Epithelial cell of proximal tubule (primary cell): Measurements from ENCODE around the gene ARFRP1. TPM values are rescaled to one million over a fixed set of nuclear protein-coding genes. Genes with fewer than 3 reads are reported as not detected.

ENCODE experiments used
- DNase-seq: peaks from one replicate; pipeline ENCODE4 v3.0.0-alpha.2; 2011; ENCODE audit warnings: low read depth
- H3K4me3 ChIP-seq: 2 replicates; pipeline ENCODE4 v1.5.1; 2011; ENCODE audit warnings: low read depth, mild to moderate bottlenecking, low read length
- total RNA-seq: library from RNA; depleted of rRNA; stranded (reverse); fragments of >200 nt; gene quantifications from 2 replicates; pipeline ENCODE4 v1.2.3, GENCODE V29; 2015
- TF ChIP-seq, protein P1 (sequence below): conservative IDR thresholded peaks from 2 replicates; pipeline ENCODE4 v1.5.1; 2012; ENCODE audit warnings: low read depth, mild to moderate bottlenecking, low read length

ARFRP1 gene
- total RNA-seq, 1 donor from 2014 or later = 49.0 TPM

DNA sequence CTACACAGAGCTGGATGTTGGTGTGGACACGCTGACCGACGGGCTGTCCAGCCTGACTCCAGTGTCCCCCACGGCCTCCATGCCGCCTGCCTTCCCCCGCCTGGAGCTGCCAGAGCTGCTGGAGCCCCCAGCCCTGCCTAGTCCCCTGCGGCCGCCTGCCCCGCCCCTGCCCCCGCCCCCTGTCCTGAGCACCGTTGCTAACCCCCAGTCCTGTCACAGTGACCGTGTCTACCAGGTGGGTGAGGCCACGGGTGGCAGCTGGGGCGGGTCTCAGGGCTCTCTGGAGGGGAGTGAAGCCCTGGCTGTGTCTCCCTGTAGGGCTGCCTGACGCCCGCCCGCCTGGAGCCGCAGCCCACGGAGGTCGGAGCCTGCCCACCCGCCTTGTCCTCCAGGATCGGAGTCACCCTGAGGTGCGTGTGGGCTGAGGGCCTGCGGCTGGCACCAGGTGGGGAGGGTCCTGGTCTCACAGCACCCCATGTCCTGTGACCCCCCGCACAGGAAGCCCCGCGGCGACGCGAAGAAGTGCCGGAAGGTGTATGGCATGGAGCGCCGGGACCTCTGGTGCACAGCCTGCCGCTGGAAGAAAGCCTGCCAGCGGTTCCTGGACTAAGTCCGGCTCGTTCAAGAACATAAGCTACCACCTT lies 34.7 kb upstream of the ARFRP1 start:
- no peak overlapping the region for H3K4me3 ChIP-seq
- DNase-seq = no peak

DNA sequence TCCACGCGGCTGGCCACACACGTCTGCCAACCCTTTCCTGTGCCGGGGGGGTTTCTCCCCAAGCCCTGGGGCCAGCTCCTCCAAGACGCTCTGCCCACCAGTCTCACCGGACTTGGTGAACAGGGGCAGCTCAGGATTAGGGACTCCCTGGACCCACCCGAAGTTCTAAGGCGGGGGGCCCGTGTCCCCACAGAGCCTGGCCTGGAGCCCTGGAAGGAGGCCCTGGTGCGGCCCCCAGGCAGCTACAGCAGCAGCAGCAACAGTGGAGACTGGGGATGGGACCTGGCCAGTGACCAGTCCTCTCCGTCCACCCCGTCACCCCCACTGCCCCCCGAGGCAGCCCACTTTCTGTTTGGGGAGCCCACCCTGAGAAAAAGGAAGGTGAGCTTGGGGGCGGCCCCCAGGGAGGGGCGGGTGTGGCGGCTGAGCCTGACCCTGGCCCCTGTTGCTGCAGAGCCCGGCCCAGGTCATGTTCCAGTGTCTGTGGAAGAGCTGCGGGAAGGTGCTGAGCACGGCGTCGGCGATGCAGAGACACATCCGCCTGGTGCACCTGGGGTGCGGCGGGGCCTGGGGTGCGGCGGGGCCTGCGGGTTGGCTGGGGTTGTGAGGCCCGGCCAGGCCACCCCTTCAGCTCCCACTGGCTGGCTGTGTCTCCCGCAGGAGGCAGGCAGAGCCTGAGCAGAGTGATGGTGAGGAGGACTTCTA lies 34.1 kb upstream of the ARFRP1 start:
- peak overlapping the region; percentile 68 for H3K4me3 ChIP-seq
- DNase-seq = no peak
- TF ChIP-seq, protein P1, sequence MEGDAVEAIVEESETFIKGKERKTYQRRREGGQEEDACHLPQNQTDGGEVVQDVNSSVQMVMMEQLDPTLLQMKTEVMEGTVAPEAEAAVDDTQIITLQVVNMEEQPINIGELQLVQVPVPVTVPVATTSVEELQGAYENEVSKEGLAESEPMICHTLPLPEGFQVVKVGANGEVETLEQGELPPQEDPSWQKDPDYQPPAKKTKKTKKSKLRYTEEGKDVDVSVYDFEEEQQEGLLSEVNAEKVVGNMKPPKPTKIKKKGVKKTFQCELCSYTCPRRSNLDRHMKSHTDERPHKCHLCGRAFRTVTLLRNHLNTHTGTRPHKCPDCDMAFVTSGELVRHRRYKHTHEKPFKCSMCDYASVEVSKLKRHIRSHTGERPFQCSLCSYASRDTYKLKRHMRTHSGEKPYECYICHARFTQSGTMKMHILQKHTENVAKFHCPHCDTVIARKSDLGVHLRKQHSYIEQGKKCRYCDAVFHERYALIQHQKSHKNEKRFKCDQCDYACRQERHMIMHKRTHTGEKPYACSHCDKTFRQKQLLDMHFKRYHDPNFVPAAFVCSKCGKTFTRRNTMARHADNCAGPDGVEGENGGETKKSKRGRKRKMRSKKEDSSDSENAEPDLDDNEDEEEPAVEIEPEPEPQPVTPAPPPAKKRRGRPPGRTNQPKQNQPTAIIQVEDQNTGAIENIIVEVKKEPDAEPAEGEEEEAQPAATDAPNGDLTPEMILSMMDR = no peak

More for the DNA sequence above, 34.7 kb upstream of the ARFRP1 start:
- TF ChIP-seq, protein P1 = no peak

DNA sequence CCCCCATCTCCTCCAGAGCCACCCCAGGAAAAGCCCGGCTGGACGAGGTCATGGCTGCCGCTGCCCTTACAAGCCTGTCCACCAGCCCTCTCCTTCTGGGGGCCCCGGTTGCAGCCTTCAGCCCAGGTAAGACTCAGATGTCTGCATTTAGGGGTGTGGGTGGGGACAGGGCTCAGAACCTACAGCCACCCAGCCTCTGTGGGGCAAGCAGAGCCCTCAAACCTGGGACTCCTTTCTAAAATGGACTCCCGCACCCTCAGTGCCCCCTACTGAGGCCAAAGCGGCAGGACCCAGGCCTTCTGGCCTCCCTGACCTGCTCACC lies 33.5 kb upstream of the ARFRP1 start:
- TF ChIP-seq, protein P1 = no peak

DNA sequence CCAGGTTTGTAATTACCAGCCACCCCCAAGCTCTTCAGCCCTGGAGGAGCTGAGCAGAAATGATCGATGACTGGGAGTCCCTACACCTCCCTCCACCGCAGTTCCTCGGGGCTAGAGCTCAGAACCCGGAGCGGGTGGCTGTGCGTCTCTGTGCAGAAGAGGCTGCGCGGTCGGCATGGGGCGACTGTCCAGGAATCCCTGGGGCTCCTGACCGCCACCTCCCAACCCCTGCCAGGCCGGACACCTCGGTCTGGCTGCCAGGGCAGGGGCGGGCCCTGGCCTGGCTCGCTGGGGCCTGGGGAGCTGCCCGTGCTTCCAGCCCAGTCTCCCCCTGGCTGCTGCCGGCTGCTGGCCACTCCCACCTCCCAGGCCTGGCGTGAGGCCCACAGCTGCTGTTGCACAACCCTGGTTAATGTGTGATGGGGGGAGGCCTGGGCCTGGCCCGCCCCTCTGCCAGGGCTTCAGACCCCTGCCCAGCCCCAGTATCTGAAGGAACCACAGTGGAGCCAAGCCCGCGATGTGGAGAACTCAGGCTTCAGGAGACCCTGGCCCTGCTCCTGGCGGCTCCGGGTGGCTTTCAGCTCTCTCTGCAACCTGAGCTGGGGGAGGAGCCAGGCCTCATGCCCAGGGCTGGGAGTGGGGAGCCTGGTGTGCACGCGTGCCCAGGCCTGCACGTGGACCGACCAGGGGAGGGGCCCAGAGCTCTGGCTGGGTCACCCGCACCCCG lies 33.0 kb upstream of the ARFRP1 start:
- DNase-seq = no peak
- peak overlapping the region; percentile 68 for H3K4me3 ChIP-seq

More for the DNA sequence above, 33.5 kb upstream of the ARFRP1 start:
- no peak for DNase-seq
- H3K4me3 ChIP-seq = peak overlapping the region; percentile 68

DNA sequence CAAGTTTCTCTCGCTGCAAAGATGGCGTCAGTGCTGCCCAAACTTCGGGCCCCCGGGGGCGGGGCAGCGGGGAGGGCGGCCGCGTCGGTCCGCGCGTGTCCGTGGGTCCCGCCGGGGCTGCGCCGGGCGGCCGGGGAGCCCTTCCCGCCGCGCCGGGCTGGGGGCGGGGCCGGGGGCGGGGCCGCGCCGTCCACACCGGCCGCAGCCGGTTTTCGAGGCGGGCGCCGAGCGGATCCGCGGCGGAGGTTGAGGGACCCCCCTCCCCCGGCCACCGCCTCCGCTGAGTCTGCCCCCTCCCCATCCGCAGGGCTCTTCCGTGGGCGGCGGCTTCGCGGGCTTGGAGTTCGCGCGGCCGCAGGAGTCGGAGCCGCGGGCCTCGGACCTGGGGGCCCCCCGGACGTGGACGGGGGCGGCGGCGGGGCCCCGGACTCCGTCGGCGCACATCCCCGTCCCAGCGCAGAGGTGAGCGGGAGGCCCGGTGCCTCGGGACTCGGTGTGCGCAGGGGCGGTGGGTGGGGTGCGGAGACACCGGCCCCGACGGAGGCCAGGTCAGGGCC lies 32.4 kb upstream of the ARFRP1 start:
- peak overlapping the region; percentile 68 for H3K4me3 ChIP-seq
- no peak for DNase-seq

More for the DNA sequence above, 33.0 kb upstream of the ARFRP1 start:
- TF ChIP-seq, protein P1 = no peak

More for the DNA sequence above, 32.4 kb upstream of the ARFRP1 start:
- TF ChIP-seq, protein P1 = no peak
